SH-SY5Y (cell line): ENCODE data around the gene IKZF1.

Experiments
- GATA2 ChIP-seq: IDR thresholded peaks from 2 replicates; pipeline ENCODE4 v1.6.1; 2011; ENCODE audit warnings: mild to moderate bottlenecking, low read depth, low read length
- GATA3 ChIP-seq: IDR thresholded peaks from 2 replicates; pipeline ENCODE4 v1.6.1; 2011; ENCODE audit warnings: low read depth, mild to moderate bottlenecking, low read length, moderate library complexity

- TF ChIP-seq GATA3 (no peak), GATA2 (no peak)
Observed at GRCh38 chr7:50285269-50285668, 19.2 kb upstream of the IKZF1 start.
